CD4-positive, CD25-positive, alpha-beta regulatory T cell (primary cell): Measurements from ENCODE around the gene TARS2. TPM values are rescaled to one million over a fixed set of nuclear protein-coding genes. Genes with fewer than 3 reads are reported as not detected.

ENCODE experiments used
- ATAC-seq, 2 donors: fragments of 150-1000 bp; cut with Tn5 transposase; one replicate each; pipeline ENCODE4 v1.10.0; 2021; ENCODE audit warnings: low read depth in 2 of 2, moderate number of reproducible peaks in 2 of 2, moderate library complexity in 1 of 2
- DNase-seq, 3 donors: peaks; one replicate each; pipeline versions ENCODE4 v3.0.0 to v3.0.0-alpha.2; 2012 to 2022; ENCODE audit warnings: mixed read lengths in 1 of 3
- H3K27ac ChIP-seq: one replicate; pipeline ENCODE4 v1.7.0; 2013; ENCODE audit warnings: mild to moderate bottlenecking, low read length; ENCODE audit not compliant: insufficient read depth, poor library complexity, severe bottlenecking
- H3K27me3 ChIP-seq: one replicate; pipeline ENCODE4 v1.7.0; 2013; ENCODE audit warnings: low read length; ENCODE audit not compliant: control insufficient read depth, insufficient read depth
- H3K36me3 ChIP-seq: one replicate; pipeline ENCODE4 v1.7.0; 2013; ENCODE audit warnings: mild to moderate bottlenecking, low read length, moderate library complexity; ENCODE audit not compliant: control insufficient read depth, insufficient read depth
- H3K4me1 ChIP-seq: 2 replicates; pipeline ENCODE4 v1.7.0; 2013; ENCODE audit warnings: mild to moderate bottlenecking, low read length; ENCODE audit not compliant: insufficient read depth, control insufficient read depth, poor library complexity, severe bottlenecking
- H3K4me3 ChIP-seq: one replicate; pipeline ENCODE4 v1.7.0; 2013; ENCODE audit warnings: low read depth, mild to moderate bottlenecking, low read length, moderate library complexity
- H3K9me3 ChIP-seq, 2 experiments: 1 replicate in 1 of 2; 2 replicates in 1 of 2; pipeline ENCODE4 v1.7.0; 2013; ENCODE audit warnings: low read length in 2 of 2, mild to moderate bottlenecking in 1 of 2, moderate library complexity in 1 of 2; ENCODE audit not compliant: control insufficient read depth in 2 of 2
- H3K27ac Mint-ChIP-seq, 3 donors: one replicate each; pipeline ENCODE4 v1.8.0; 2020 to 2022; ENCODE audit warnings: mild to moderate bottlenecking in 3 of 3, mixed read lengths in 3 of 3, moderate library complexity in 2 of 3
- H3K27me3 Mint-ChIP-seq: one replicate; pipeline ENCODE4 v1.8.0; 2022; ENCODE audit warnings: mild to moderate bottlenecking, mixed read lengths
- H3K36me3 Mint-ChIP-seq: one replicate; pipeline ENCODE4 v1.8.0; 2020; ENCODE audit warnings: mixed read lengths
- H3K4me1 Mint-ChIP-seq, 4 donors: one replicate each; pipeline ENCODE4 v1.8.0; 2020 to 2022; ENCODE audit warnings: mixed read lengths in 4 of 4, mild to moderate bottlenecking in 1 of 4
- H3K4me3 Mint-ChIP-seq, 4 donors: one replicate each; pipeline ENCODE4 v1.8.0; 2020 to 2022; ENCODE audit warnings: mild to moderate bottlenecking in 4 of 4, mixed read lengths in 4 of 4, moderate library complexity in 3 of 4
- H3K9me3 Mint-ChIP-seq, 7 donors: one replicate each; pipeline ENCODE4 v1.8.0; 2020 to 2022; ENCODE audit warnings: mixed read lengths in 7 of 7, mild to moderate bottlenecking in 3 of 7, moderate library complexity in 2 of 7
- polyA plus RNA-seq, 4 donors: library from polyadenylated mRNA; unstranded; fragments of 300-500 nt; fragmentation: Illumina TruSeq; gene quantifications; one replicate each; pipeline ENCODE4 v1.2.3, GENCODE V29; 2021
- total RNA-seq: library from RNA; stranded (reverse); gene quantifications from one replicate; pipeline ENCODE4 v1.2.3, GENCODE V29; 2022

TARS2 gene
- total and polyA plus RNA-seq, 5 donors from 2014 or later: 28.6 to 36.6 (median 32.7) TPM

GRCh38 chr1:150550222-150551050, 63.2 kb downstream of the TARS2 start:
- peaks cover 22% of the 10 kb centered on the region for H3K4me1 ChIP-seq
- peaks cover 0 to 26% (median 12%) of the 10 kb centered on the region in 4 donors for H3K4me1 Mint-ChIP-seq
- no peak overlapping the region for H3K27ac ChIP-seq
- peak overlapping the region in 3 of 4 donors; percentile 37 to 87 (median 46) for H3K4me3 Mint-ChIP-seq
- peaks cover 0 to 1% (median 0%) of the 10 kb centered on the region in 7 donors for H3K9me3 Mint-ChIP-seq
- H3K27me3 ChIP-seq: peaks cover under 1% of the 10 kb centered on the region
- H3K36me3 ChIP-seq: no peaks in the 10 kb centered on the region
- no peak overlapping the region for H3K4me3 ChIP-seq
- peaks cover 56% of the 10 kb centered on the region for H3K27me3 Mint-ChIP-seq
- H3K9me3 ChIP-seq: no peaks in the 10 kb centered on the region
- DNase-seq: no peak
- H3K36me3 Mint-ChIP-seq: peaks cover 2% of the 10 kb centered on the region
- ATAC-seq: no peak
- H3K27ac Mint-ChIP-seq: peak overlapping the region in 1 of 3 donors; percentile 48

DNA sequence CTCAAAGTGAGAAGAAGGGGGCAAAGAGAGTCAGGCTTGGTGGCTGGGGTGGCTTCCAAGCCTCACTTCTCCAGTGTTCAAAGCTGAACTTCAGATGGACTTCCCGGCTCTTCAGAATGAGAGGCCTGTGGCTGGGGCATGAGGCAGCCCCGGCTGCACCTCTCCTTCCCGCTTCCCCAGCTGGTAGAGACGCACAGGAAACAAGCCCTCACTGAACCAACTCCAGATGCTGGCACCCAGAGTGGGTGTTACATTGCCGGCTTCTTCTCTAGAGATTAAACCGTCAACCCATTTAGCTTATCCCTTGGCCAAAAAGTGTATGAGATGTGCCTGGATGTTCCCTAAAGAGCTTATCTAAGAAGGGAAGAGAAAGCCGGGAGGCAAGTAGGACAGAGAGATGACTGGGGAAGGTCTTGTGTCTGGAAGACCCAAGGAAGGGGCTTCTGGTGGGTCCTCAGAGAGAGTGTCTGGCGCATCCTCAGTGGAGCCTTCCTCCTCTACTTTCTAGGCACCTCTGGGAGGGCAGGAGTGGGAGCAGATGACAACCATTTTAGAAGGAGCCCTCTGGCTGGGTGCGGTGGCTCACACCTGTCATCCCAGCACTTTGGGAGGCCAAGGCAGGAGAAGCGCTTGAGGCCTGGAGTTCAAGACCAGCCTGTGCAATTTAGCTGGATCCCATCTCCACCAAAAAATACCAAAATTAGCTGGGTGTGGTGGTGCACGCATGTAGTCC, 64.0 kb downstream of the TARS2 start:
- no peak overlapping the region for H3K27ac ChIP-seq
- peak in 1 of 3 donors; percentile 43 for DNase-seq
- H3K27ac Mint-ChIP-seq: peak overlapping the region in 1 of 3 donors; percentile 33

GRCh38 chr1:150551784-150552127, 64.5 kb downstream of the TARS2 start:
- Histone ChIP-seq H3K36me3 (peaks cover 3% of the 10 kb centered on the region), H3K27me3 (no peaks in the 10 kb centered on the region), H3K4me3 (no peak overlapping the region), H3K9me3 (no peaks in the 10 kb centered on the region), H3K27ac (no peak overlapping the region), H3K4me1 (peaks cover 22% of the 10 kb centered on the region)
- peaks cover 0 to 29% (median 13%) of the 10 kb centered on the region in 4 donors for H3K4me1 Mint-ChIP-seq
- peaks cover 43% of the 10 kb centered on the region for H3K27me3 Mint-ChIP-seq
- no peak overlapping the region for H3K27ac Mint-ChIP-seq
- no peak for ATAC-seq
- peaks cover 5% of the 10 kb centered on the region for H3K36me3 Mint-ChIP-seq
- peak overlapping the region in 1 of 4 donors; percentile 37 for H3K4me3 Mint-ChIP-seq
- H3K9me3 Mint-ChIP-seq: peaks cover 0 to 1% (median 0%) of the 10 kb centered on the region in 7 donors
- DNase-seq: no peak

More for the DNA sequence above, 64.0 kb downstream of the TARS2 start:
- H3K36me3 Mint-ChIP-seq: peaks cover 5% of the 10 kb centered on the region
- peaks cover 0 to 29% (median 13%) of the 10 kb centered on the region in 4 donors for H3K4me1 Mint-ChIP-seq
- Histone ChIP-seq H3K4me3 (no peak overlapping the region), H3K9me3 (no peaks in the 10 kb centered on the region), H3K36me3 (peaks cover 3% of the 10 kb centered on the region), H3K4me1 (peaks cover 22% of the 10 kb centered on the region), H3K27me3 (no peaks in the 10 kb centered on the region)
- peak in 1 of 2 donors; percentile 15 for ATAC-seq
- H3K27me3 Mint-ChIP-seq: peaks cover 49% of the 10 kb centered on the region
- H3K9me3 Mint-ChIP-seq: peaks cover 0 to 1% (median 0%) of the 10 kb centered on the region in 7 donors
- peak overlapping the region in 2 of 4 donors; percentile 37 to 46 for H3K4me3 Mint-ChIP-seq

DNA sequence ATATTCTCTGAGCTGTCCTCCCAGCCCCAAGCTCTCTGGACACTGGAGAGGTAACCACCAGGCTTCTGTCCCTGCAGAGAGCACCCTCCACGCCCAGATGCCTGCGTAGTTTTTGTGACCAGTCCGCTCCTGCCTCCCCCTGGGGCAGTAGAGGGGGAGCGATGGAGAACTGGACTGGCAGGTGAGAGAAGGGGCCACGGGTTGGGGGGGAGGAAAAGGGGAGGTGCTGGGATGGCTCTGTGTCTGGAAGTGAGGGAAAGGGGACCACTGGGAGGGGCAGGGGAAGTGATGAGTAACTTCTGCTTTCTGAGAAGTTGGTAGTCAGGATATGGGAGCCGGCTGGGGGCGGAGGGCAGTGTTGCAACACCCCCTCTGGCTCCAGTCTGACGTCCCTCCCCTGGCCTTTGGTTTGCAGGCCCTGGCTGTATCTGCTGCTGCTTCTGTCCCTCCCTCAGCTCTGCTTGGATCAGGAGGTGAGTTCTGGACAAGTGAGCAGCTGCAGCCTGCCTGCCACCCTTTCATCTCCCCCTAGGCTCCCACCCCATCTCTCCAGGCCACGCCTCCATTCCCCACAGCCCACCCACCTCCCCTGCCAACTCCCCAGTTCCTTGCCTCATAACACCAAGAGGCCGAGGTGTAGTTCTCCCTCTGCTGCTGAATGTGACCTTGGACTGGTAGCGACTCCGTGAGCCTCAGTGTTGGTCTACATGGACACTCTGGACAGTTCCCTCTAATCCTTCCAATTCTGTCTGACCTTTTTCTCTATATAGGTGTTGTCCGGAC, 65.1 kb downstream of the TARS2 start:
- Mint-ChIP-seq H3K4me3 (peak overlapping the region in 2 of 4 donors; percentile 29 to 58), H3K4me1 (peaks cover 0 to 29% (median 13%) of the 10 kb centered on the region in 4 donors), H3K27me3 (peaks cover 38% of the 10 kb centered on the region), H3K36me3 (peaks cover 5% of the 10 kb centered on the region), H3K27ac (peak overlapping the region in 1 of 3 donors; percentile 26), H3K9me3 (peaks cover 0 to 1% (median 0%) of the 10 kb centered on the region in 7 donors)
- DNase-seq (peak in 1 of 3 donors; percentile 28), ATAC-seq (peak in 1 of 2 donors; percentile 8)
- peaks cover 3% of the 10 kb centered on the region for H3K36me3 ChIP-seq
- no peak overlapping the region for H3K4me3 ChIP-seq
- no peaks in the 10 kb centered on the region for H3K27me3 ChIP-seq
- H3K27ac ChIP-seq: no peak overlapping the region
- H3K9me3 ChIP-seq: no peaks in the 10 kb centered on the region
- H3K4me1 ChIP-seq: peaks cover 22% of the 10 kb centered on the region

DNA sequence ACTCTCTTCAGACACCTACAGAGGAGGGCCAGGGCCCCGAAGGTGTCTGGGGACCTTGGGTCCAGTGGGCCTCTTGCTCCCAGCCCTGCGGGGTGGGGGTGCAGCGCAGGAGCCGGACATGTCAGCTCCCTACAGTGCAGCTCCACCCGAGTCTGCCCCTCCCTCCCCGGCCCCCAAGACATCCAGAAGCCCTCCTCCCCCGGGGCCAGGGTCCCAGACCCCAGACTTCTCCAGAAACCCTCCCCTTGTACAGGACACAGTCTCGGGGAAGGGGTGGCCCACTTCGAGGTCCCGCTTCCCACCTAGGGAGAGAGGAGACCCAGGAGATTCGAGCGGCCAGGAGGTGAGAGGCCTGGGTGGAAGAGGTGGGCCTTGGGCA, 65.7 kb downstream of the TARS2 start:
- Mint-ChIP-seq H3K4me3 (peak overlapping the region in 1 of 4 donors; percentile 29), H3K27ac (peak overlapping the region in 1 of 3 donors; percentile 61)
- ATAC-seq: no peak

DNA sequence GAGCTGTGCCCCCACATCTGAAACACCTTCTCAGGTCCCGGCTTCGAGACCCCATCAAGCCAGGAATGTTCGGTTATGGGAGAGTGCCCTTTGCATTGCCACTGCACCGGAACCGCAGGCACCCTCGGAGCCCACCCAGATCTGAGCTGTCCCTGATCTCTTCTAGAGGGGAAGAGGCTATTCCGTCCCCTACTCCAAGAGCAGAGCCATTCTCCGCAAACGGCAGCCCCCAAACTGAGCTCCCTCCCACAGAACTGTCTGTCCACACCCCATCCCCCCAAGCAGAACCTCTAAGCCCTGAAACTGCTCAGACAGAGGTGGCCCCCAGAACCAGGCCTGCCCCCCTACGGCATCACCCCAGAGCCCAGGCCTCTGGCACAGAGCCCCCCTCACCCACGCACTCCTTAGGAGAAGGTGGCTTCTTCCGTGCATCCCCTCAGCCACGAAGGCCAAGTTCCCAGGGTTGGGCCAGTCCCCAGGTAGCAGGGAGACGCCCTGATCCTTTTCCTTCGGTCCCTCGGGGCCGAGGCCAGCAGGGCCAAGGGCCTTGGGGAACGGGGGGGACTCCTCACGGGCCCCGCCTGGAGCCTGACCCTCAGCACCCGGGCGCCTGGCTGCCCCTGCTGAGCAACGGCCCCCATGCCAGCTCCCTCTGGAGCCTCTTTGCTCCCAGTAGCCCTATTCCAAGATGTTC, 66.3 kb downstream of the TARS2 start:
- H3K27me3 ChIP-seq: no peaks in the 10 kb centered on the region
- H3K4me3 Mint-ChIP-seq: no peak overlapping the region
- no peak overlapping the region for H3K4me3 ChIP-seq
- peaks cover 19% of the 10 kb centered on the region for H3K4me1 ChIP-seq
- H3K36me3 Mint-ChIP-seq: peaks cover 5% of the 10 kb centered on the region
- no peak overlapping the region for H3K27ac ChIP-seq
- H3K36me3 ChIP-seq: peaks cover 3% of the 10 kb centered on the region
- no peaks in the 10 kb centered on the region for H3K9me3 ChIP-seq
- no peaks in the 10 kb centered on the region for H3K9me3 Mint-ChIP-seq
- H3K27ac Mint-ChIP-seq: no peak overlapping the region
- ATAC-seq (no peak), DNase-seq (no peak)
- peaks cover 0 to 26% (median 11%) of the 10 kb centered on the region in 4 donors for H3K4me1 Mint-ChIP-seq
- H3K27me3 Mint-ChIP-seq: peaks cover 26% of the 10 kb centered on the region

More for the DNA sequence above, 65.7 kb downstream of the TARS2 start:
- Histone ChIP-seq H3K9me3 (no peaks in the 10 kb centered on the region), H3K4me1 (peaks cover 22% of the 10 kb centered on the region), H3K4me3 (no peak overlapping the region), H3K27me3 (no peaks in the 10 kb centered on the region), H3K27ac (no peak overlapping the region), H3K36me3 (peaks cover 3% of the 10 kb centered on the region)
- DNase-seq: no peak
- Mint-ChIP-seq H3K9me3 (peaks cover 0 to under 1% (median 0%) of the 10 kb centered on the region in 7 donors), H3K36me3 (peaks cover 5% of the 10 kb centered on the region), H3K4me1 (peaks cover 0 to 29% (median 13%) of the 10 kb centered on the region in 4 donors), H3K27me3 (peaks cover 33% of the 10 kb centered on the region)

DNA sequence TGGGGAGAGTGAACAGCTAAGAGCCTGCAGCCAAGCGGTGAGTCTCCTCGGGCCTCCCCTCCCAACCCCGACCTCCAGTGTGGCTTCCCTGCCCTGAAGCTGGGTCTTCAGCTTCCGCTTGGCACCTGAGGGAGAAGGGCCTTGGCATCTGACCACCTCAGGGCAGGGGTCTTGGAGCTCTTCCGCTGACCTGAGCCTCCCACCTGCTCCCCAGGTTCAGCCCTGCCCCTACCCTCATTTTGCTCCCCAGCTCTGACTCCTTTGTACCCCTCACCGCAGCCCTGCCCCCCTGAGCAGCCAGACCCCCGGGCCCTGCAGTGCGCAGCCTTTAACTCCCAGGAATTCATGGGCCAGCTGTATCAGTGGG, 66.8 kb downstream of the TARS2 start:
- no peaks in the 10 kb centered on the region for H3K27me3 ChIP-seq
- ATAC-seq (no peak), DNase-seq (no peak)
- Mint-ChIP-seq H3K4me1 (peaks cover 0 to 25% (median 9%) of the 10 kb centered on the region in 4 donors), H3K36me3 (peaks cover 5% of the 10 kb centered on the region), H3K9me3 (no peaks in the 10 kb centered on the region), H3K4me3 (no peak overlapping the region), H3K27ac (no peak overlapping the region), H3K27me3 (peaks cover 24% of the 10 kb centered on the region)
- H3K4me3 ChIP-seq: no peak overlapping the region
- peaks cover 15% of the 10 kb centered on the region for H3K4me1 ChIP-seq
- peaks cover 3% of the 10 kb centered on the region for H3K36me3 ChIP-seq
- H3K9me3 ChIP-seq: no peaks in the 10 kb centered on the region
- no peak overlapping the region for H3K27ac ChIP-seq
